LoVo (cell line): ENCODE results near the gene ZSCAN16.
"Not testable (repeated sequence)": the region's sequence is repeated elsewhere in the genome, so short reads cannot be mapped to it uniquely, and the experiment has no call there.

ENCODE experiments used
- DNase-seq: peaks from one replicate; pipeline ENCODE4 v3.0.0-alpha.2; 2016; ENCODE audit warnings: low spot score

ZSCAN16 gene

GRCh38 chr6:28124350-28124970 is at the start of gene ZSCAN16:
ZSCAN16 (plus strand) TSS chr6:28124609; CDS start chr6:28125444, 835 bp downstream.
- peak; percentile 87 for DNase-seq

- no peak for DNase-seq
Observed at GRCh38 chr6:28078050-28078449, 46.4 kb upstream of the ZSCAN16 start.

- no peak for DNase-seq
Observed at GRCh38 chr6:28078836-28079235, 45.6 kb upstream of the ZSCAN16 start.

GRCh38 chr6:28080381-28080630 is 44.1 kb upstream of the ZSCAN16 start, which contains the start of gene ZNF165:
ZNF165 (plus strand) TSS chr6:28080568; CDS start chr6:28085481, 4,913 bp downstream.
- DNase-seq = not testable (repeated sequence)

GRCh38 chr6:28080631-28081485 is 43.6 kb upstream of the ZSCAN16 start:
- DNase-seq = peak; percentile 91

GRCh38 chr6:28081486-28081751 is 43.0 kb upstream of the ZSCAN16 start:
- DNase-seq = no peak

- DNase-seq = no peak
Observed at GRCh38 chr6:28082939-28083338, 41.5 kb upstream of the ZSCAN16 start.

- DNase-seq = no peak
Observed at GRCh38 chr6:28089054-28089453, 35.4 kb upstream of the ZSCAN16 start.

GRCh38 chr6:28090917-28091586 is 33.4 kb upstream of the ZSCAN16 start:
- no peak for DNase-seq

- not testable (repeated sequence) for DNase-seq
Observed at GRCh38 chr6:28102222-28102621, 22.2 kb upstream of the ZSCAN16 start.

GRCh38 chr6:28102699-28103098 is 21.7 kb upstream of the ZSCAN16 start:
- not testable (repeated sequence) for DNase-seq

- DNase-seq = peak; percentile 81
Observed at GRCh38 chr6:28104392-28105244, 19.8 kb upstream of the ZSCAN16 start.

GRCh38 chr6:28105245-28105639 is 19.2 kb upstream of the ZSCAN16 start:
- DNase-seq = peak; percentile 36

GRCh38 chr6:28107506-28107905 is 16.9 kb upstream of the ZSCAN16 start:
- no peak for DNase-seq

GRCh38 chr6:28111964-28112363 is 12.4 kb upstream of the ZSCAN16 start:
- DNase-seq = no peak

- no peak for DNase-seq
Observed at GRCh38 chr6:28115799-28116198, 8.6 kb upstream of the ZSCAN16 start.

GRCh38 chr6:28117386-28118050 is 6.9 kb upstream of the ZSCAN16 start:
- no peak for DNase-seq

- DNase-seq = no peak
Observed at GRCh38 chr6:28118217-28118616, 6.2 kb upstream of the ZSCAN16 start.

GRCh38 chr6:28121876-28122275 is 2.5 kb upstream of the ZSCAN16 start:
- DNase-seq = no peak

GRCh38 chr6:28122283-28122682 is 2.1 kb upstream of the ZSCAN16 start:
- DNase-seq = not testable (repeated sequence)

GRCh38 chr6:28124971-28125353 is 553 bp downstream of the ZSCAN16 start:
- no peak for DNase-seq

- no peak for DNase-seq
Observed at GRCh38 chr6:28125401-28125800, 992 bp downstream of the ZSCAN16 start.
